HG02840 (cell line): ENCODE measurements around the gene XRN2.
"Not testable (repeated sequence)": the region's sequence is repeated elsewhere in the genome, so short reads cannot be mapped to it uniquely, and the experiment has no call there.

Experiments used
- ATAC-seq: cut with Tn5 transposase; IDR thresholded peaks from one replicate; pipeline ENCODE4 v1.9.1; 2021; ENCODE audit warnings: mild to moderate bottlenecking, moderate library complexity, moderate number of reproducible peaks; ENCODE audit not compliant: unreplicated experiment, low FRiP score

XRN2 gene

GRCh38 chr20:21411725-21412124 is 108.6 kb downstream of the XRN2 start:
- ATAC-seq, result no peak

- not testable (repeated sequence) for ATAC-seq
Observed at GRCh38 chr20:21413996-21414395, 110.9 kb downstream of the XRN2 start.

- ATAC-seq, result not testable (repeated sequence)
Observed at GRCh38 chr20:21419147-21419546, 116.0 kb downstream of the XRN2 start.

- ATAC-seq, result no peak
Observed at GRCh38 chr20:21421601-21422236, 118.6 kb downstream of the XRN2 start.

- not testable (repeated sequence) for ATAC-seq
Observed at GRCh38 chr20:21423712-21424111, 120.6 kb downstream of the XRN2 start.

- no peak for ATAC-seq
Observed at GRCh38 chr20:21424846-21425245, 121.7 kb downstream of the XRN2 start.

- ATAC-seq, result no peak
Observed at GRCh38 chr20:21430020-21430419, 126.9 kb downstream of the XRN2 start.

- ATAC-seq, result no peak
Observed at GRCh38 chr20:21432911-21433310, 129.8 kb downstream of the XRN2 start.

GRCh38 chr20:21433329-21433890 is 130.3 kb downstream of the XRN2 start:
- no peak for ATAC-seq

GRCh38 chr20:21435576-21435975 is 132.4 kb downstream of the XRN2 start:
- no peak for ATAC-seq

GRCh38 chr20:21436205-21436604 is 133.1 kb downstream of the XRN2 start:
- ATAC-seq, result no peak

GRCh38 chr20:21437248-21437647 is 134.1 kb downstream of the XRN2 start:
- ATAC-seq, result no peak

GRCh38 chr20:21437816-21438215 is 134.7 kb downstream of the XRN2 start:
- ATAC-seq, result no peak
